GM23338 (cell line): ENCODE results near the gene YBEY. TPM values are rescaled to one million over a fixed set of nuclear protein-coding genes. Genes with fewer than 3 reads are reported as not detected.

Source experiments
- ATAC-seq: fragments of 200-7000 bp; cut with Tn5 transposase; 3 replicates; pipeline ENCODE4 v1.9.1; 2020
- DNase-seq: peaks from one replicate; pipeline ENCODE4 v3.0.0-alpha.2; 2015; ENCODE audit warnings: low spot score
- H2AFZ ChIP-seq: fragments of 200-600 bp; sonication (generic); 2 replicates; pipeline ENCODE4 v1.8.0; 2016; ENCODE audit warnings: antibody characterized with exemption, mild to moderate bottlenecking, moderate library complexity
- H3F3A ChIP-seq: fragments of 200-600 bp; sonication (generic); replicated peaks from 2 replicates; pipeline ENCODE4 v1.8.0; 2017; ENCODE audit warnings: antibody characterized with exemption, mixed run types, low read depth
- H3K27ac ChIP-seq: fragments of 200-600 bp; sonication (generic); 2 replicates; pipeline ENCODE4 v1.6.1; 2016; ENCODE audit warnings: low read depth
- H3K27me3 ChIP-seq: fragments of 200-600 bp; sonication (generic); 2 replicates; pipeline ENCODE4 v1.8.0; 2016; ENCODE audit warnings: mild to moderate bottlenecking, mixed run types, moderate library complexity; ENCODE audit not compliant: insufficient read depth
- H3K36me3 ChIP-seq: fragments of 200-600 bp; sonication (generic); 2 replicates; pipeline ENCODE4 v1.8.0; 2016; ENCODE audit warnings: mild to moderate bottlenecking; ENCODE audit not compliant: insufficient read depth
- H3K4me1 ChIP-seq: fragments of 200-600 bp; sonication (generic); 2 replicates; pipeline ENCODE4 v1.8.0; 2016; ENCODE audit warnings: mild to moderate bottlenecking, moderate library complexity; ENCODE audit not compliant: insufficient read depth
- H3K4me2 ChIP-seq: fragments of 200-600 bp; sonication (generic); 2 replicates; pipeline ENCODE4 v1.7.1; 2017; ENCODE audit warnings: mixed run types
- H3K4me3 ChIP-seq: fragments of 200-600 bp; sonication (generic); 2 replicates; pipeline ENCODE4 v1.6.1; 2016; ENCODE audit warnings: mixed run types
- H3K79me2 ChIP-seq: fragments of 200-600 bp; sonication (generic); replicated peaks from 2 replicates; pipeline ENCODE4 v1.8.0; 2017; ENCODE audit warnings: mild to moderate bottlenecking; ENCODE audit not compliant: insufficient read depth
- H3K9me2 ChIP-seq: fragments of 200-600 bp; sonication (generic); 2 replicates; pipeline ENCODE4 v1.8.0; 2017; ENCODE audit not compliant: insufficient read depth
- H4K20me1 ChIP-seq: fragments of 200-600 bp; sonication (generic); replicated peaks from 2 replicates; pipeline ENCODE4 v1.8.0; 2017; ENCODE audit warnings: mild to moderate bottlenecking; ENCODE audit not compliant: insufficient read depth
- H3K27ac Mint-ChIP-seq: 2 replicates; pipeline ENCODE4 v1.8.0; 2020; ENCODE audit warnings: inconsistent platforms, mild to moderate bottlenecking, moderate library complexity, mixed read lengths
- H3K27me3 Mint-ChIP-seq: 3 replicates; pipeline ENCODE4 v1.8.0; 2022; ENCODE audit warnings: low read depth, mild to moderate bottlenecking, moderate library complexity, mixed read lengths, inconsistent platforms; ENCODE audit not compliant: insufficient read depth, poor library complexity
- H3K36me3 Mint-ChIP-seq: 3 replicates; pipeline ENCODE4 v1.8.0; 2021; ENCODE audit warnings: low read depth, mild to moderate bottlenecking, inconsistent platforms, moderate library complexity, mixed read lengths
- H3K4me1 Mint-ChIP-seq: 3 replicates; pipeline ENCODE4 v1.8.0; 2020; ENCODE audit warnings: mild to moderate bottlenecking, inconsistent platforms, mixed read lengths
- H3K4me3 Mint-ChIP-seq: 3 replicates; pipeline ENCODE4 v1.8.0; 2021; ENCODE audit warnings: moderate library complexity, mild to moderate bottlenecking, inconsistent platforms, mixed read lengths
- H3K9me3 Mint-ChIP-seq: 3 replicates; pipeline ENCODE4 v1.8.0; 2020; ENCODE audit warnings: moderate library complexity, mild to moderate bottlenecking, inconsistent platforms, mixed read lengths
- CREB1 ChIP-seq: fragments of 250-450 bp; sonication (Bioruptor Pico); IDR thresholded peaks from 2 replicates; pipeline ENCODE4 v1.5.0; 2020; ENCODE audit warnings: low read depth, mild to moderate bottlenecking, moderate library complexity
- CTCF ChIP-seq, 2 experiments: fragments of 200-600 bp in 1 of 2; sonication (generic) in 1 of 2; conservative IDR thresholded peaks; 2 replicates each; pipeline versions ENCODE4 v1.5.1 to v1.6.1; 2016 to 2017; ENCODE audit warnings: antibody characterized with exemption in 2 of 2, low read depth in 2 of 2, mild to moderate bottlenecking in 2 of 2, moderate library complexity in 1 of 2
- EZH2 ChIP-seq: fragments of 200-600 bp; sonication (generic); IDR thresholded peaks from one replicate; pipeline ENCODE4 v1.8.0; 2017; ENCODE audit warnings: antibody characterized with exemption, mild to moderate bottlenecking, low read depth; ENCODE audit not compliant: unreplicated experiment
- EZH2phosphoT487 ChIP-seq: fragments of 200-600 bp; sonication (generic); IDR thresholded peaks from one replicate; pipeline ENCODE4 v1.8.1; 2018; ENCODE audit warnings: antibody characterized with exemption; ENCODE audit not compliant: unreplicated experiment
- JUNB ChIP-seq: IDR thresholded peaks from one replicate; pipeline ENCODE4 v1.6.1; 2016; ENCODE audit warnings: antibody characterized with exemption; ENCODE audit not compliant: unreplicated experiment
- NANOG ChIP-seq: IDR thresholded peaks from 2 replicates; pipeline ENCODE4 v1.6.1; 2016; ENCODE audit warnings: antibody characterized with exemption, borderline replicate concordance
- POLR2AphosphoS5 ChIP-seq: IDR thresholded peaks from 2 replicates; pipeline ENCODE4 v1.6.1; 2016; ENCODE audit warnings: antibody characterized with exemption, low read depth
- STAT1 ChIP-seq: IDR thresholded peaks from one replicate; pipeline ENCODE4 v1.6.1; 2016; ENCODE audit warnings: antibody characterized with exemption; ENCODE audit not compliant: unreplicated experiment
- ZNF114 ChIP-seq: fragments of 250-450 bp; sonication (Bioruptor Pico); IDR thresholded peaks from 2 replicates; pipeline ENCODE4 v1.5.0; 2020; ENCODE audit warnings: mild to moderate bottlenecking, moderate library complexity
- ZNF331 ChIP-seq: fragments of 250-450 bp; sonication (Bioruptor Pico); IDR thresholded peaks from 2 replicates; pipeline ENCODE4 v1.5.0; 2020; ENCODE audit warnings: low read depth, mild to moderate bottlenecking, moderate library complexity
- polyA plus RNA-seq: library from polyadenylated mRNA; unstranded; fragments of >200 nt; fragmentation: Nextera tagmentation; extraction: Ambion mirVana; gene quantifications from 2 replicates; pipeline ENCODE4 v1.2.1, GENCODE V29; 2016
- total RNA-seq: library from RNA; depleted of rRNA; stranded (reverse); fragments of >200 nt; shearing (Covaris generic); gene quantifications from 2 replicates; pipeline ENCODE4 v1.2.3, GENCODE V29; 2014
- TF ChIP-seq, protein P1 (sequence below): fragments of 250-450 bp; sonication (Bioruptor Pico); IDR thresholded peaks from 2 replicates; pipeline ENCODE4 v1.5.0; 2020; ENCODE audit warnings: mild to moderate bottlenecking, moderate library complexity
- TF ChIP-seq, protein P2 (sequence below): IDR thresholded peaks from one replicate; pipeline ENCODE4 v1.6.1; 2018; ENCODE audit warnings: antibody characterized with exemption; ENCODE audit not compliant: unreplicated experiment
- TF ChIP-seq, protein P3 (sequence below): IDR thresholded peaks from 2 replicates; pipeline ENCODE4 v1.6.1; 2016; ENCODE audit warnings: antibody characterized with exemption

Gene YBEY
- total and polyA plus RNA-seq, 2 experiments from 2014 or later, result 28.1 to 31.8 TPM

DNA sequence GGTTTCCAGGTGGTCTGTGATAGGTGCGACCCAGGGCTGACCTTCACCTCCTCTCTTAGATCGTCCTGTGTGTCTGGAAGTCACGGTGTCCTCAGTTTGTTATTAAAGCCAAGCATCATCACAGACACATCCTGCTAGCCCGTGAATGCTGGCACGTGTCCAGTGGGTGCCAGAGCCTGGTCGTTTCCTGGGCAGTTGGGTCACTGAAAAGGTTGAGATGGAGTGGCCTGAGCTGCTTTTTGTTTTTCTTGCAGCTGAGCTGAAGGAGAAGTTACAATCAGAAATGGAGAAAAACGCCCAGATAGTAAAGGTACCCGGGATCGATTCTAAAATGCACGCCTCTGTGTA, 61.0 kb downstream of the YBEY start:
- no peaks in the 10 kb centered on the region for H3K27me3 ChIP-seq
- no peaks in the 10 kb centered on the region for H3K9me3 Mint-ChIP-seq
- no peak overlapping the region for H3K4me3 Mint-ChIP-seq
- TF ChIP-seq EZH2phosphoT487 (no peak), CTCF (conservative IDR thresholded peaks at IDR 0.05; ENCODE audit: low read depth in 2 of 2) (no peak), POLR2AphosphoS5 (no peak), ZNF331 (CRISPR knock-in tag) (no peak), CREB1 (CRISPR knock-in tag) (no peak), JUNB (no peak), STAT1 (no peak), EZH2 (no peak), NANOG (no peak), ZNF114 (CRISPR knock-in tag) (no peak)
- TF ChIP-seq, protein P1, sequence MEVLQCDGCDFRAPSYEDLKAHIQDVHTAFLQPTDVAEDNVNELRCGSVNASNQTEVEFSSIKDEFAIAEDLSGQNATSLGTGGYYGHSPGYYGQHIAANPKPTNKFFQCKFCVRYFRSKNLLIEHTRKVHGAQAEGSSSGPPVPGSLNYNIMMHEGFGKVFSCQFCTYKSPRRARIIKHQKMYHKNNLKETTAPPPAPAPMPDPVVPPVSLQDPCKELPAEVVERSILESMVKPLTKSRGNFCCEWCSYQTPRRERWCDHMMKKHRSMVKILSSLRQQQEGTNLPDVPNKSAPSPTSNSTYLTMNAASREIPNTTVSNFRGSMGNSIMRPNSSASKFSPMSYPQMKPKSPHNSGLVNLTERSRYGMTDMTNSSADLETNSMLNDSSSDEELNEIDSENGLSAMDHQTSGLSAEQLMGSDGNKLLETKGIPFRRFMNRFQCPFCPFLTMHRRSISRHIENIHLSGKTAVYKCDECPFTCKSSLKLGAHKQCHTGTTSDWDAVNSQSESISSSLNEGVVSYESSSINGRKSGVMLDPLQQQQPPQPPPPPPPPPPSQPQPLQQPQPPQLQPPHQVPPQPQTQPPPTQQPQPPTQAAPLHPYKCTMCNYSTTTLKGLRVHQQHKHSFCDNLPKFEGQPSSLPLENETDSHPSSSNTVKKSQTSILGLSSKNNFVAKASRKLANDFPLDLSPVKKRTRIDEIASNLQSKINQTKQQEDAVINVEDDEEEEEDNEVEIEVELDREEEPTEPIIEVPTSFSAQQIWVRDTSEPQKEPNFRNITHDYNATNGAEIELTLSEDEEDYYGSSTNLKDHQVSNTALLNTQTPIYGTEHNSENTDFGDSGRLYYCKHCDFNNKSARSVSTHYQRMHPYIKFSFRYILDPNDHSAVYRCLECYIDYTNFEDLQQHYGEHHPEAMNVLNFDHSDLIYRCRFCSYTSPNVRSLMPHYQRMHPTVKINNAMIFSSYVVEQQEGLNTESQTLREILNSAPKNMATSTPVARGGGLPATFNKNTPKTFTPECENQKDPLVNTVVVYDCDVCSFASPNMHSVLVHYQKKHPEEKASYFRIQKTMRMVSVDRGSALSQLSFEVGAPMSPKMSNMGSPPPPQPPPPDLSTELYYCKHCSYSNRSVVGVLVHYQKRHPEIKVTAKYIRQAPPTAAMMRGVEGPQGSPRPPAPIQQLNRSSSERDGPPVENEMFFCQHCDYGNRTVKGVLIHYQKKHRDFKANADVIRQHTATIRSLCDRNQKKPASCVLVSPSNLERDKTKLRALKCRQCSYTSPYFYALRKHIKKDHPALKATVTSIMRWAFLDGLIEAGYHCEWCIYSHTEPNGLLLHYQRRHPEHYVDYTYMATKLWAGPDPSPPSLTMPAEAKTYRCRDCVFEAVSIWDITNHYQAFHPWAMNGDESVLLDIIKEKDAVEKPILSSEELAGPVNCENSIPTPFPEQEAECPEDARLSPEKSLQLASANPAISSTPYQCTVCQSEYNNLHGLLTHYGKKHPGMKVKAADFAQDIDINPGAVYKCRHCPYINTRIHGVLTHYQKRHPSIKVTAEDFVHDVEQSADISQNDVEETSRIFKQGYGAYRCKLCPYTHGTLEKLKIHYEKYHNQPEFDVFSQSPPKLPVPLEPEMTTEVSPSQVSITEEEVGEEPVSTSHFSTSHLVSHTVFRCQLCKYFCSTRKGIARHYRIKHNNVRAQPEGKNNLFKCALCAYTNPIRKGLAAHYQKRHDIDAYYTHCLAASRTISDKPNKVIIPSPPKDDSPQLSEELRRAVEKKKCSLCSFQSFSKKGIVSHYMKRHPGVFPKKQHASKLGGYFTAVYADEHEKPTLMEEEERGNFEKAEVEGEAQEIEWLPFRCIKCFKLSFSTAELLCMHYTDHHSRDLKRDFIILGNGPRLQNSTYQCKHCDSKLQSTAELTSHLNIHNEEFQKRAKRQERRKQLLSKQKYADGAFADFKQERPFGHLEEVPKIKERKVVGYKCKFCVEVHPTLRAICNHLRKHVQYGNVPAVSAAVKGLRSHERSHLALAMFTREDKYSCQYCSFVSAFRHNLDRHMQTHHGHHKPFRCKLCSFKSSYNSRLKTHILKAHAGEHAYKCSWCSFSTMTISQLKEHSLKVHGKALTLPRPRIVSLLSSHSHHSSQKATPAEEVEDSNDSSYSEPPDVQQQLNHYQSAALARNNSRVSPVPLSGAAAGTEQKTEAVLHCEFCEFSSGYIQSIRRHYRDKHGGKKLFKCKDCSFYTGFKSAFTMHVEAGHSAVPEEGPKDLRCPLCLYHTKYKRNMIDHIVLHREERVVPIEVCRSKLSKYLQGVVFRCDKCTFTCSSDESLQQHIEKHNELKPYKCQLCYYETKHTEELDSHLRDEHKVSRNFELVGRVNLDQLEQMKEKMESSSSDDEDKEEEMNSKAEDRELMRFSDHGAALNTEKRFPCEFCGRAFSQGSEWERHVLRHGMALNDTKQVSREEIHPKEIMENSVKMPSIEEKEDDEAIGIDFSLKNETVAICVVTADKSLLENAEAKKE (CRISPR knock-in tag), result no peak
- TF ChIP-seq, protein P2, sequence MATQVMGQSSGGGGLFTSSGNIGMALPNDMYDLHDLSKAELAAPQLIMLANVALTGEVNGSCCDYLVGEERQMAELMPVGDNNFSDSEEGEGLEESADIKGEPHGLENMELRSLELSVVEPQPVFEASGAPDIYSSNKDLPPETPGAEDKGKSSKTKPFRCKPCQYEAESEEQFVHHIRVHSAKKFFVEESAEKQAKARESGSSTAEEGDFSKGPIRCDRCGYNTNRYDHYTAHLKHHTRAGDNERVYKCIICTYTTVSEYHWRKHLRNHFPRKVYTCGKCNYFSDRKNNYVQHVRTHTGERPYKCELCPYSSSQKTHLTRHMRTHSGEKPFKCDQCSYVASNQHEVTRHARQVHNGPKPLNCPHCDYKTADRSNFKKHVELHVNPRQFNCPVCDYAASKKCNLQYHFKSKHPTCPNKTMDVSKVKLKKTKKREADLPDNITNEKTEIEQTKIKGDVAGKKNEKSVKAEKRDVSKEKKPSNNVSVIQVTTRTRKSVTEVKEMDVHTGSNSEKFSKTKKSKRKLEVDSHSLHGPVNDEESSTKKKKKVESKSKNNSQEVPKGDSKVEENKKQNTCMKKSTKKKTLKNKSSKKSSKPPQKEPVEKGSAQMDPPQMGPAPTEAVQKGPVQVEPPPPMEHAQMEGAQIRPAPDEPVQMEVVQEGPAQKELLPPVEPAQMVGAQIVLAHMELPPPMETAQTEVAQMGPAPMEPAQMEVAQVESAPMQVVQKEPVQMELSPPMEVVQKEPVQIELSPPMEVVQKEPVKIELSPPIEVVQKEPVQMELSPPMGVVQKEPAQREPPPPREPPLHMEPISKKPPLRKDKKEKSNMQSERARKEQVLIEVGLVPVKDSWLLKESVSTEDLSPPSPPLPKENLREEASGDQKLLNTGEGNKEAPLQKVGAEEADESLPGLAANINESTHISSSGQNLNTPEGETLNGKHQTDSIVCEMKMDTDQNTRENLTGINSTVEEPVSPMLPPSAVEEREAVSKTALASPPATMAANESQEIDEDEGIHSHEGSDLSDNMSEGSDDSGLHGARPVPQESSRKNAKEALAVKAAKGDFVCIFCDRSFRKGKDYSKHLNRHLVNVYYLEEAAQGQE, result no peak
- TF ChIP-seq, protein P3, sequence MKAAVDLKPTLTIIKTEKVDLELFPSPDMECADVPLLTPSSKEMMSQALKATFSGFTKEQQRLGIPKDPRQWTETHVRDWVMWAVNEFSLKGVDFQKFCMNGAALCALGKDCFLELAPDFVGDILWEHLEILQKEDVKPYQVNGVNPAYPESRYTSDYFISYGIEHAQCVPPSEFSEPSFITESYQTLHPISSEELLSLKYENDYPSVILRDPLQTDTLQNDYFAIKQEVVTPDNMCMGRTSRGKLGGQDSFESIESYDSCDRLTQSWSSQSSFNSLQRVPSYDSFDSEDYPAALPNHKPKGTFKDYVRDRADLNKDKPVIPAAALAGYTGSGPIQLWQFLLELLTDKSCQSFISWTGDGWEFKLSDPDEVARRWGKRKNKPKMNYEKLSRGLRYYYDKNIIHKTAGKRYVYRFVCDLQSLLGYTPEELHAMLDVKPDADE, result no peak
- H3K4me2 ChIP-seq, result no peak overlapping the region
- peaks cover 30% of the 10 kb centered on the region for H3K79me2 ChIP-seq
- H3K27ac ChIP-seq, result no peak overlapping the region
- no peaks in the 10 kb centered on the region for H3K4me1 ChIP-seq
- peaks cover 2% of the 10 kb centered on the region for H3K27me3 Mint-ChIP-seq
- no peaks in the 10 kb centered on the region for H3K4me1 Mint-ChIP-seq
- ATAC-seq (no peak), DNase-seq (no peak)
- no peaks in the 10 kb centered on the region for H3F3A ChIP-seq
- peaks cover 3% of the 10 kb centered on the region for H4K20me1 ChIP-seq
- peaks cover 62% of the 10 kb centered on the region for H3K36me3 Mint-ChIP-seq
- H3K9me2 ChIP-seq, result no peaks in the 10 kb centered on the region
- no peak overlapping the region for H3K4me3 ChIP-seq
- H3K36me3 ChIP-seq, result peaks cover 18% of the 10 kb centered on the region
- H3K27ac Mint-ChIP-seq, result no peak overlapping the region
- no peak overlapping the region for H2AFZ ChIP-seq
